Fibroblast of lung (primary cell): Measurements from ENCODE around the gene PLXNA2. TPM values are rescaled to one million over a fixed set of nuclear protein-coding genes. Genes with fewer than 3 reads are reported as not detected.

ENCODE experiments used
- DNase-seq, 2 donors: peaks; one replicate each; pipeline versions ENCODE4 v3.0.0 to v3.0.0-alpha.2; 2010; ENCODE audit warnings: low read depth in 2 of 2
- H2AFZ ChIP-seq: 2 replicates; pipeline ENCODE4 v1.5.1; 2012; ENCODE audit warnings: low read length, control low read depth, inconsistent platforms
- H3K27ac ChIP-seq: 2 replicates; pipeline ENCODE4 v1.5.1; 2011; ENCODE audit warnings: low read length, control low read depth; ENCODE audit not compliant: insufficient read depth
- H3K27me3 ChIP-seq: 2 replicates; pipeline ENCODE4 v1.5.1; 2011; ENCODE audit warnings: mild to moderate bottlenecking, low read length; ENCODE audit not compliant: control insufficient read depth, insufficient read depth
- H3K36me3 ChIP-seq: 2 replicates; pipeline ENCODE4 v1.5.1; 2011; ENCODE audit warnings: low read length; ENCODE audit not compliant: control insufficient read depth, insufficient read depth
- H3K4me1 ChIP-seq: 2 replicates; pipeline ENCODE4 v1.5.1; 2011; ENCODE audit warnings: low read length; ENCODE audit not compliant: control insufficient read depth, insufficient read depth; ENCODE audit errors: extremely low read depth
- H3K4me2 ChIP-seq: 2 replicates; pipeline ENCODE4 v1.5.1; 2011; ENCODE audit warnings: low read length, control low read depth; ENCODE audit not compliant: insufficient read depth; ENCODE audit errors: extremely low read depth
- H3K4me3 ChIP-seq, 4 experiments: fragments of 200-600 bp in 1 of 4; sonication (generic) in 1 of 4; replicated peaks in 1 of 4; 2 replicates each; pipeline ENCODE4 v1.5.1; 2011 to 2016; ENCODE audit warnings: low read length in 4 of 4, low read depth in 3 of 4, mild to moderate bottlenecking in 3 of 4, control low read depth in 2 of 4, inconsistent platforms in 1 of 4, mixed read lengths in 1 of 4; ENCODE audit not compliant: insufficient read depth in 1 of 4; ENCODE audit errors: control extremely low read depth in 1 of 4
- H3K79me2 ChIP-seq: 2 replicates; pipeline ENCODE4 v1.5.1; 2012; ENCODE audit warnings: mild to moderate bottlenecking, low read length, inconsistent platforms; ENCODE audit not compliant: control insufficient read depth, insufficient read depth
- H3K9ac ChIP-seq: 2 replicates; pipeline ENCODE4 v1.5.1; 2011; ENCODE audit warnings: mild to moderate bottlenecking, low read length, control low read depth; ENCODE audit not compliant: insufficient read depth
- H3K9me3 ChIP-seq: 2 replicates; pipeline ENCODE4 v1.5.1; 2012; ENCODE audit warnings: low read depth, low read length; ENCODE audit not compliant: control insufficient read depth, insufficient read depth
- H4K20me1 ChIP-seq: 2 replicates; pipeline ENCODE4 v1.5.1; 2011; ENCODE audit warnings: low read length; ENCODE audit not compliant: control insufficient read depth, insufficient read depth; ENCODE audit errors: extremely low read depth
- CTCF ChIP-seq, 2 donors: IDR thresholded peaks in 1 of 2; conservative IDR thresholded peaks in 1 of 2; 1 replicate in 1 of 2; 2 replicates in 1 of 2; pipeline ENCODE4 v1.5.1; 2011 to 2012; ENCODE audit warnings: low read length in 2 of 2, control low read depth in 1 of 2, inconsistent platforms in 1 of 2, low read depth in 1 of 2, mild to moderate bottlenecking in 1 of 2
- EZH2 ChIP-seq: IDR thresholded peaks from 2 replicates; pipeline ENCODE4 v1.5.1; 2012; ENCODE audit warnings: low read length, control low read depth, mild to moderate bottlenecking; ENCODE audit errors: missing control alignments
- polyA plus RNA-seq, 2 donors: library from polyadenylated mRNA; depleted of rRNA in 1 of 2; stranded (reverse) in 1 of 2; unstranded in 1 of 2; fragments of >200 nt; gene quantifications; 2 replicates each; pipeline ENCODE4 v1.2.1, GENCODE V29; 2011 to 2012; ENCODE audit warnings: missing spikeins in 1 of 2
- total RNA-seq: library from RNA; depleted of rRNA; stranded (reverse); fragments of >200 nt; gene quantifications from 2 replicates; pipeline ENCODE4 v1.2.1, GENCODE V29; 2014

Gene PLXNA2
- total and polyA plus RNA-seq, 2 donors (not counting 1 experiment from before 2014, with no cell fraction given), result 0.43 to 2.0 TPM

- TF ChIP-seq EZH2 (no peak), CTCF (conservative IDR thresholded peaks at IDR 0.05 in 1 of 2, IDR thresholded peaks at IDR 0.05 in 1 of 2; ENCODE audit: low read depth in 1 of 2, low read length in 2 of 2) (no peak)
- Histone ChIP-seq H3K4me3 (no peak overlapping the region), H4K20me1 (no peaks in the 10 kb centered on the region), H3K79me2 (no peaks in the 10 kb centered on the region), H3K4me2 (no peak overlapping the region), H3K4me1 (peaks cover 4% of the 10 kb centered on the region), H3K27ac (no peak overlapping the region), H3K9ac (no peak overlapping the region), H3K27me3 (no peaks in the 10 kb centered on the region), H2AFZ (no peak overlapping the region), H3K9me3 (no peaks in the 10 kb centered on the region), H3K36me3 (no peaks in the 10 kb centered on the region)
- DNase-seq, result no peak
Measured at GRCh38 chr1:208161005-208161404, 83.2 kb downstream of the PLXNA2 start.

GRCh38 chr1:208160259-208160819 is 83.8 kb downstream of the PLXNA2 start:
- Histone ChIP-seq H3K27ac (no peak overlapping the region), H2AFZ (no peak overlapping the region), H3K79me2 (no peaks in the 10 kb centered on the region), H3K36me3 (no peaks in the 10 kb centered on the region), H4K20me1 (no peaks in the 10 kb centered on the region), H3K27me3 (no peaks in the 10 kb centered on the region), H3K4me2 (no peak overlapping the region), H3K4me3 (no peak overlapping the region), H3K9me3 (no peaks in the 10 kb centered on the region), H3K4me1 (peaks cover 4% of the 10 kb centered on the region), H3K9ac (no peak overlapping the region)
- TF ChIP-seq EZH2 (no peak), CTCF (conservative IDR thresholded peaks at IDR 0.05 in 1 of 2, IDR thresholded peaks at IDR 0.05 in 1 of 2; ENCODE audit: low read depth in 1 of 2, low read length in 2 of 2) (no peak)
- peak in 1 of 2 donors; percentile 40 for DNase-seq

- no peaks in the 10 kb centered on the region for H3K79me2 ChIP-seq
- no peaks in the 10 kb centered on the region for H4K20me1 ChIP-seq
- no peak overlapping the region for H3K9ac ChIP-seq
- TF ChIP-seq EZH2, result no peak
- TF ChIP-seq CTCF (conservative IDR thresholded peaks at IDR 0.05 in 1 of 2, IDR thresholded peaks at IDR 0.05 in 1 of 2; ENCODE audit: low read depth in 1 of 2, low read length in 2 of 2), result no peak
- no peaks in the 10 kb centered on the region for H3K27me3 ChIP-seq
- H3K36me3 ChIP-seq, result no peaks in the 10 kb centered on the region
- no peak overlapping the region for H3K4me3 ChIP-seq
- H3K4me1 ChIP-seq, result peaks cover 4% of the 10 kb centered on the region
- no peak overlapping the region for H2AFZ ChIP-seq
- no peaks in the 10 kb centered on the region for H3K9me3 ChIP-seq
- DNase-seq, result peak; percentile 73 to 93
- no peak overlapping the region for H3K27ac ChIP-seq
- H3K4me2 ChIP-seq, result no peak overlapping the region
Measured at GRCh38 chr1:208159555-208160258, 84.5 kb downstream of the PLXNA2 start.
